ENCODE data around the gene UCP3.

The UCP3 gene

GRCh38 chr11:74012074-74012809, 3.4 kb upstream of the UCP3 start:
- no peak overlapping the region for H3K4me3 ChIP-seq (ENCODE audit: control insufficient read depth, low read depth, low read length)
- no peak for DNase-seq (ENCODE audit: low read depth)
- TF ChIP-seq CTCF (IDR thresholded peaks at IDR 0.05; ENCODE audit: control insufficient read depth, insufficient read depth, low read depth, low read length, missing control alignments), result no peak

DNA sequence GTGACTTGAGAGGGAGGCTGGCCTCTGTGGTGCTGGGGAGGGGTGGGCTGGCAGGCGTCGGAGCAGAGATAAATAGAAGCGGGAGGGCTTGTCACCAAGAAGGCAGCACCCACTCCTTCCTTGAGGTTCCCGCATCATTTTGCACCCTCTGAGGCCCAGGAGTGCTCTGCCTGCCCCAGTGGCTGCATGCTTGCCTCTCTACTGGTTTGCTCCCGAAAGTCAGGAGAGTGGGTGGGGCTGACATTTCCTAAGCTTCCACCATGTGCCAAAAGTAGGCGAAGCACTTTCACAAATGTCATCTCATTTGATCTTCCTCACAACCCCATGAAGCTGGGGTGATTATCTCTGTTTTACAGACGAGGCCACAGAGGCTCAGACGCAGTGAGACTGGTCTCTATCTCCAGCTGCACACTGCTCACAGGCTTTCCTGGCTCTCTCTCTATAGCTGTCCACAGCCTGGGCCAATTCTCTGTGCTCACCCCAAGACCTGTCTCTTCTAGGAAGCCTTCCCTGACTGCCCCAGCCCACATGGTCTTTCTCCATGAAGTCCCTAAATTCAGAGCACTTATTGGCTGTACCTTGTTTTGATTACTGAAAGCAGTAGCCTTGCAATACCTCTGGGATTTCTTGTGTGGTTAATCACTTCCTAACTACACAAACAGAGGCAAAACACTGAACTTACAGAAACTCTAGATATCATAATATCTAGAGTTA, 2.6 kb upstream of the UCP3 start:
- no peak for DNase-seq (ENCODE audit: low read depth)
- no peak overlapping the region for H3K4me3 ChIP-seq (ENCODE audit: control insufficient read depth, low read depth, low read length)
- no peak for TF ChIP-seq CTCF (IDR thresholded peaks at IDR 0.05; ENCODE audit: control insufficient read depth, insufficient read depth, low read depth, low read length, missing control alignments)

- H3K4me3 ChIP-seq (ENCODE audit: control insufficient read depth, low read depth, low read length), result no peak overlapping the region
- no peak for TF ChIP-seq CTCF (IDR thresholded peaks at IDR 0.05; ENCODE audit: control insufficient read depth, insufficient read depth, low read depth, low read length, missing control alignments)
- no peak for DNase-seq (ENCODE audit: low read depth)
Measured at GRCh38 chr11:74010306-74011300, 1.7 kb upstream of the UCP3 start.

GRCh38 chr11:74009675-74010305, 905 bp upstream of the UCP3 start:
- H3K4me3 ChIP-seq (ENCODE audit: control insufficient read depth, low read depth, low read length), result no peak overlapping the region
- DNase-seq (ENCODE audit: low read depth), result no peak
- no peak for TF ChIP-seq CTCF (IDR thresholded peaks at IDR 0.05; ENCODE audit: control insufficient read depth, insufficient read depth, low read depth, low read length, missing control alignments)

DNA sequence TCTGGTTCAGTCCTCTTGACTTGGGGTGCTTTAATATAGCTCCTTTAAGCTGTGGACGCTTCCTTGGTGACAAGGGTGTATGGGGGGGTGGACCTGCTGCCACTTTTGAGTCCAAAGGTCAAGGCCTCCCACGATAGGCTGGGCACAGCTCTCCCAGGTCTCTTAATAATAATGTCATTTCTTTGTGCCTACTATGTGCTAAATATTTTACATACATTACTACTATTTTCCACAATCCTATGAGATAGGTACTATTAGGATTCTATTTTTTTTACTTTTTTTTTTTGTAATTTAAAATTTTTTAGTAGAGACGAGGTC, 304 bp upstream of the UCP3 start:
- no peak for DNase-seq (ENCODE audit: low read depth)
- TF ChIP-seq CTCF (IDR thresholded peaks at IDR 0.05; ENCODE audit: control insufficient read depth, insufficient read depth, low read depth, low read length, missing control alignments), result no peak
- H3K4me3 ChIP-seq (ENCODE audit: control insufficient read depth, low read depth, low read length), result no peak overlapping the region
